Osteoblast (primary cell): ENCODE data around the gene LANCL3. TPM values are rescaled to one million over a fixed set of nuclear protein-coding genes. Genes with fewer than 3 reads are reported as not detected.

ENCODE experiments used
- DNase-seq: peaks from one replicate; pipeline ENCODE4 v3.0.0; 2011; ENCODE audit warnings: low spot score, mixed read lengths; ENCODE audit not compliant: insufficient read length; ENCODE audit errors: missing footprints
- H2AFZ ChIP-seq: 2 replicates; pipeline ENCODE4 v1.6.0; 2011; ENCODE audit warnings: mild to moderate bottlenecking, low read length
- H3K27ac ChIP-seq: 2 replicates; pipeline ENCODE4 v1.5.1; 2011; ENCODE audit warnings: mild to moderate bottlenecking, low read depth, low read length, moderate library complexity
- H3K27me3 ChIP-seq: 2 replicates; pipeline ENCODE4 v1.6.0; 2012; ENCODE audit warnings: mild to moderate bottlenecking, control low read depth, inconsistent platforms, low read length, moderate library complexity; ENCODE audit not compliant: insufficient read depth
- H3K36me3 ChIP-seq: 2 replicates; pipeline ENCODE4 v1.5.1; 2011; ENCODE audit warnings: mild to moderate bottlenecking, low read length, control low read depth, moderate library complexity; ENCODE audit not compliant: insufficient read depth
- H3K4me1 ChIP-seq: 2 replicates; pipeline ENCODE4 v1.5.1; 2011; ENCODE audit warnings: mild to moderate bottlenecking, low read length, control low read depth, moderate library complexity; ENCODE audit not compliant: insufficient read depth
- H3K4me2 ChIP-seq: 2 replicates; pipeline ENCODE4 v1.6.0; 2011; ENCODE audit warnings: mild to moderate bottlenecking, low read length; ENCODE audit not compliant: insufficient read depth
- H3K4me3 ChIP-seq: fragments of 200-600 bp; sonication (generic); 3 replicates; pipeline ENCODE4 v1.5.1; 2012; ENCODE audit warnings: mild to moderate bottlenecking, low read length, inconsistent platforms; ENCODE audit not compliant: insufficient read depth
- H3K79me2 ChIP-seq: 2 replicates; pipeline ENCODE4 v1.6.0; 2012; ENCODE audit warnings: mild to moderate bottlenecking, low read length, control low read depth, inconsistent platforms; ENCODE audit not compliant: insufficient read depth
- H3K9me3 ChIP-seq: 2 replicates; pipeline ENCODE4 v1.5.1; 2011; ENCODE audit warnings: low read depth, low read length, control low read depth
- H4K20me1 ChIP-seq: 2 replicates; pipeline ENCODE4 v1.6.0; 2012; ENCODE audit warnings: mild to moderate bottlenecking, low read length, control low read depth; ENCODE audit not compliant: insufficient read depth
- CTCF ChIP-seq: IDR thresholded peaks from 2 replicates; pipeline ENCODE4 v1.5.1; 2011; ENCODE audit warnings: mild to moderate bottlenecking, low read depth, low read length, moderate library complexity; ENCODE audit errors: extremely low read depth
- total RNA-seq: library from RNA; depleted of rRNA; stranded (reverse); fragments of >200 nt; gene quantifications from 2 replicates; pipeline ENCODE4 v1.2.3, GENCODE V29; 2012

Gene LANCL3
- total RNA-seq, 1 donor: 0.72 TPM

- Histone ChIP-seq H4K20me1 (no peaks in the 10 kb centered on the region), H3K4me3 (no peak overlapping the region), H3K27me3 (no peaks in the 10 kb centered on the region), H3K36me3 (no peaks in the 10 kb centered on the region), H3K79me2 (no peaks in the 10 kb centered on the region), H3K4me2 (no peak overlapping the region), H3K9me3 (no peaks in the 10 kb centered on the region), H2AFZ (no peak overlapping the region), H3K4me1 (no peaks in the 10 kb centered on the region), H3K27ac (no peak overlapping the region)
- no peak for DNase-seq
- TF ChIP-seq CTCF: no peak
Observed at GRCh38 chrX:37653397-37654085, 82.1 kb downstream of the LANCL3 start.

- H3K36me3 ChIP-seq: no peaks in the 10 kb centered on the region
- no peaks in the 10 kb centered on the region for H3K4me1 ChIP-seq
- H4K20me1 ChIP-seq: no peaks in the 10 kb centered on the region
- no peak overlapping the region for H3K4me2 ChIP-seq
- no peaks in the 10 kb centered on the region for H3K79me2 ChIP-seq
- H3K4me3 ChIP-seq: no peak overlapping the region
- TF ChIP-seq CTCF: no peak
- H3K9me3 ChIP-seq: no peaks in the 10 kb centered on the region
- H3K27ac ChIP-seq: no peak overlapping the region
- no peak for DNase-seq
- no peak overlapping the region for H2AFZ ChIP-seq
- no peaks in the 10 kb centered on the region for H3K27me3 ChIP-seq
Observed at GRCh38 chrX:37658343-37659030, 87.0 kb downstream of the LANCL3 start.

- no peak for TF ChIP-seq CTCF
- Histone ChIP-seq H3K79me2 (no peaks in the 10 kb centered on the region), H3K27ac (no peak overlapping the region), H3K4me3 (no peak overlapping the region), H4K20me1 (no peaks in the 10 kb centered on the region), H3K9me3 (no peaks in the 10 kb centered on the region), H3K27me3 (no peaks in the 10 kb centered on the region), H3K36me3 (no peaks in the 10 kb centered on the region), H2AFZ (no peak overlapping the region), H3K4me1 (no peaks in the 10 kb centered on the region), H3K4me2 (no peak overlapping the region)
- no peak for DNase-seq
Observed at GRCh38 chrX:37659047-37659446, 87.6 kb downstream of the LANCL3 start.

- no peaks in the 10 kb centered on the region for H4K20me1 ChIP-seq
- H3K4me2 ChIP-seq: no peak overlapping the region
- no peak for DNase-seq
- H3K27me3 ChIP-seq: no peaks in the 10 kb centered on the region
- TF ChIP-seq CTCF: no peak
- no peak overlapping the region for H3K27ac ChIP-seq
- no peaks in the 10 kb centered on the region for H3K79me2 ChIP-seq
- no peak overlapping the region for H2AFZ ChIP-seq
- no peaks in the 10 kb centered on the region for H3K4me1 ChIP-seq
- H3K4me3 ChIP-seq: no peak overlapping the region
- H3K9me3 ChIP-seq: no peaks in the 10 kb centered on the region
- no peaks in the 10 kb centered on the region for H3K36me3 ChIP-seq
Observed at GRCh38 chrX:37662181-37662580, 90.7 kb downstream of the LANCL3 start.
